Measurements from ENCODE around the gene CNNM3.

DNA sequence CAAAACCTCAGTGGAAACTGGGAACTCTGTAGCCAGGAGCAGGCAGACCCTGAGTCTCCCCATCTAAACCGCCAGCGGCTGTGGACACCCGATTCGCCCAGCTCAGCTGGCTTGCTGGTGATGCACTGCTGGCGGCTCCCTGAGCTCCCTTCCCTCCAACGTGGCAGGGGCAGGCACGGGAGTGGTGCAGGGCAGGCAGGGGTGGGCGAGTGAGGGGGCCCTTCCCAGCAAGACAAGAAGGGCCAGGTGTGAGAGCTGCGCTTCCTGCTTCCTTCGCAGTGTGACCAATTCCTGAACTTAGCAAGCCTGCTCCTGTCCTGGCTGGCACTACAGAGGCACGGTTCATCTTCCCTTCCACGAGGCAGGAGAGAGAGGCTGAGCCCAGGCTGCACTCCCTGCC is 66.2 kb downstream of the CNNM3 start:
- TF ChIP-seq, protein P1, sequence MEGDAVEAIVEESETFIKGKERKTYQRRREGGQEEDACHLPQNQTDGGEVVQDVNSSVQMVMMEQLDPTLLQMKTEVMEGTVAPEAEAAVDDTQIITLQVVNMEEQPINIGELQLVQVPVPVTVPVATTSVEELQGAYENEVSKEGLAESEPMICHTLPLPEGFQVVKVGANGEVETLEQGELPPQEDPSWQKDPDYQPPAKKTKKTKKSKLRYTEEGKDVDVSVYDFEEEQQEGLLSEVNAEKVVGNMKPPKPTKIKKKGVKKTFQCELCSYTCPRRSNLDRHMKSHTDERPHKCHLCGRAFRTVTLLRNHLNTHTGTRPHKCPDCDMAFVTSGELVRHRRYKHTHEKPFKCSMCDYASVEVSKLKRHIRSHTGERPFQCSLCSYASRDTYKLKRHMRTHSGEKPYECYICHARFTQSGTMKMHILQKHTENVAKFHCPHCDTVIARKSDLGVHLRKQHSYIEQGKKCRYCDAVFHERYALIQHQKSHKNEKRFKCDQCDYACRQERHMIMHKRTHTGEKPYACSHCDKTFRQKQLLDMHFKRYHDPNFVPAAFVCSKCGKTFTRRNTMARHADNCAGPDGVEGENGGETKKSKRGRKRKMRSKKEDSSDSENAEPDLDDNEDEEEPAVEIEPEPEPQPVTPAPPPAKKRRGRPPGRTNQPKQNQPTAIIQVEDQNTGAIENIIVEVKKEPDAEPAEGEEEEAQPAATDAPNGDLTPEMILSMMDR (IDR thresholded peaks at IDR 0.05; ENCODE audit: low read depth, low read length, missing input control), result no peak
- TF ChIP-seq, protein P2, sequence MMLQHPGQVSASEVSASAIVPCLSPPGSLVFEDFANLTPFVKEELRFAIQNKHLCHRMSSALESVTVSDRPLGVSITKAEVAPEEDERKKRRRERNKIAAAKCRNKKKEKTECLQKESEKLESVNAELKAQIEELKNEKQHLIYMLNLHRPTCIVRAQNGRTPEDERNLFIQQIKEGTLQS (IDR thresholded peaks at IDR 0.05), result no peak
- no peak for TF ChIP-seq YY1 (IDR thresholded peaks at IDR 0.05)

All from liver (tissue), 3 donors.